ENCODE results near the gene UTF1. TPM values are rescaled to one million over a fixed set of nuclear protein-coding genes. Genes with fewer than 3 reads are reported as not detected.

UTF1 gene
- total RNA-seq, 1 donor from 2014 or later = not detected

DNA sequence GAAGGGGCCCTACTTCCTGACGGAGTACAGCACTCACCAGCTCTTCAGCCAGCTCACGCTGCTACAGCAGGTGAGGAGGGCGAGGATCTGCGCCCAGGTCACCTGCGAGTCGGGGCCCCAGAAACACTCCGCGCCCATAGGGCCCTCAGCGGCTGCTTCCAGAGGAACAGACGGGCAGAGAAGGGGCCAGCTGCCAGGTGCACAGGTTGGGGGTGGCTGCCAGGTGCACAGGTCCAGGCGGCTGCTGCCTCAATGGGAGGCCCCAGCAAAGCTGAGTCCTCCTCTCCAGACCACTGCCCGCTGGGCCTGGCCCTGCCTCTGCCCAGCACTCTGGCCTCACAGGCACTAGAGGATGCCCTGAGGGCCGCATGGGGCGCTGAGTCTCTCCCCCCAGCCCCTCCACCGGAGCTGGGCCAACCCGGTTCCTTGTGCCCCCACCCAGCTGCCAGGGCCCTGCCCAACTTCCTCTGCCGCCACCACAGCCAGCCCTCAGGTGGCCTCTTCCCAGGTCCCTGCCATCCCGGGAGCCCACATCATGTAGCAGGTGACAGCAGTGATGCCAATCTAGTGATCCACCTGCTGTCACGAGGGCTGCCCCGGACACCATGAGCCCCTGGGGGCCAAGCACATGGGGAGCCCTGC, 17.0 kb upstream of the UTF1 start:
- Histone ChIP-seq H3K27ac (no peak overlapping the region), H3K4me1 (no peaks in the 10 kb centered on the region), H3K9me3 (no peaks in the 10 kb centered on the region), H3K4me3 (no peak overlapping the region), H3K27me3 (no peaks in the 10 kb centered on the region), H3K36me3 (no peaks in the 10 kb centered on the region)
- no peak for DNase-seq (ENCODE audit: extremely low spot score in 2 of 2)
- intact Hi-C loops (cut with DNase I) = no loop called here
- TF ChIP-seq POLR2A (IDR thresholded peaks at IDR 0.05) = no peak
- TF ChIP-seq, protein P1, sequence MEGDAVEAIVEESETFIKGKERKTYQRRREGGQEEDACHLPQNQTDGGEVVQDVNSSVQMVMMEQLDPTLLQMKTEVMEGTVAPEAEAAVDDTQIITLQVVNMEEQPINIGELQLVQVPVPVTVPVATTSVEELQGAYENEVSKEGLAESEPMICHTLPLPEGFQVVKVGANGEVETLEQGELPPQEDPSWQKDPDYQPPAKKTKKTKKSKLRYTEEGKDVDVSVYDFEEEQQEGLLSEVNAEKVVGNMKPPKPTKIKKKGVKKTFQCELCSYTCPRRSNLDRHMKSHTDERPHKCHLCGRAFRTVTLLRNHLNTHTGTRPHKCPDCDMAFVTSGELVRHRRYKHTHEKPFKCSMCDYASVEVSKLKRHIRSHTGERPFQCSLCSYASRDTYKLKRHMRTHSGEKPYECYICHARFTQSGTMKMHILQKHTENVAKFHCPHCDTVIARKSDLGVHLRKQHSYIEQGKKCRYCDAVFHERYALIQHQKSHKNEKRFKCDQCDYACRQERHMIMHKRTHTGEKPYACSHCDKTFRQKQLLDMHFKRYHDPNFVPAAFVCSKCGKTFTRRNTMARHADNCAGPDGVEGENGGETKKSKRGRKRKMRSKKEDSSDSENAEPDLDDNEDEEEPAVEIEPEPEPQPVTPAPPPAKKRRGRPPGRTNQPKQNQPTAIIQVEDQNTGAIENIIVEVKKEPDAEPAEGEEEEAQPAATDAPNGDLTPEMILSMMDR (IDR thresholded peaks at IDR 0.05) = no peak
- no peak for TF ChIP-seq POLR2AphosphoS5 (IDR thresholded peaks at IDR 0.05; ENCODE audit: insufficient read depth in 1 of 2, low read depth in 1 of 2)

DNA sequence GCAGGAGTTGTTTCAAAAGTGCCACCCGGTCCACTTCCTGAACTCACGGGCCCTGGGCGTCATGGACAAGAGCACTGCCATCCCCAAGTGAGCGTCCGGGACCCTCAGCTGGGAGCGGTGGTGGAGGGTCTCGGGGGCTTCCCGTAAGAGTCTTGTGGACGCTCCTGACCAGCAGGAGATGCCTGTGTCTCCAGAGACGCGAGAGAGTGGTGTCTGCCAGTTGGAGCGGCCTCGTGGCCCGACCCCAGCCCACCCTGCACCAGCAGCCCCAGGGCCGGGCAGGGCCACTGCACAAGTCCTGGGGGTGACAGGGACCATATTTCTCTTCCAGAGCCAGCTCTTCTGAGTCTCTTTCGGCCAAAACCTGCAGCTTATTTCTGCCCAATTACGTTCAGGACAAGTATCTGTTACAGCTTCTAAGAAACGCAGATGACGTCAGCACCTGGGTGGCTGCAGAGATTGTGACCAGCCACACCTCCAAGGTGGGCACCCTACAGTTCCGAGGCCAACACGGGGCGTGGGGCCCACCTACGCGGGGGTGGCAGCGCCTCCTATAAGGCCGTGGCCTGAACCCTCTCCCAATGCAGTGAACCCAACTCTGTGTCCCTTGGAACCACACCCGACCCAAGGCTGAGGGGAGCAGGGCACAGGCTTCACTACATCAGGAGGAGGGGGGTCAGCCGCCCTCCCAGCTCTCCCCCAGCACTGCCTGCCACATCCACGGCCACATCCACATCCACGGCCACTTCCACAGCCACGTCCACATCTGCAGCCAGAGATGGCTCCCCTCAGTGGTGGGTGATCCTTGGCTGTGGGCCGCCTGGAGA, 16.2 kb upstream of the UTF1 start:
- Histone ChIP-seq H3K9me3 (no peaks in the 10 kb centered on the region), H3K4me1 (no peaks in the 10 kb centered on the region), H3K27me3 (no peaks in the 10 kb centered on the region), H3K27ac (no peak overlapping the region), H3K4me3 (no peak overlapping the region), H3K36me3 (no peaks in the 10 kb centered on the region)
- TF ChIP-seq POLR2AphosphoS5 (IDR thresholded peaks at IDR 0.05; ENCODE audit: insufficient read depth in 1 of 2, low read depth in 1 of 2) = no peak
- TF ChIP-seq POLR2A (IDR thresholded peaks at IDR 0.05) = no peak
- TF ChIP-seq, protein P1 (IDR thresholded peaks at IDR 0.05) = no peak
- DNase-seq (ENCODE audit: extremely low spot score in 2 of 2) = no peak
- intact Hi-C loops (cut with DNase I) = no loop called here

DNA sequence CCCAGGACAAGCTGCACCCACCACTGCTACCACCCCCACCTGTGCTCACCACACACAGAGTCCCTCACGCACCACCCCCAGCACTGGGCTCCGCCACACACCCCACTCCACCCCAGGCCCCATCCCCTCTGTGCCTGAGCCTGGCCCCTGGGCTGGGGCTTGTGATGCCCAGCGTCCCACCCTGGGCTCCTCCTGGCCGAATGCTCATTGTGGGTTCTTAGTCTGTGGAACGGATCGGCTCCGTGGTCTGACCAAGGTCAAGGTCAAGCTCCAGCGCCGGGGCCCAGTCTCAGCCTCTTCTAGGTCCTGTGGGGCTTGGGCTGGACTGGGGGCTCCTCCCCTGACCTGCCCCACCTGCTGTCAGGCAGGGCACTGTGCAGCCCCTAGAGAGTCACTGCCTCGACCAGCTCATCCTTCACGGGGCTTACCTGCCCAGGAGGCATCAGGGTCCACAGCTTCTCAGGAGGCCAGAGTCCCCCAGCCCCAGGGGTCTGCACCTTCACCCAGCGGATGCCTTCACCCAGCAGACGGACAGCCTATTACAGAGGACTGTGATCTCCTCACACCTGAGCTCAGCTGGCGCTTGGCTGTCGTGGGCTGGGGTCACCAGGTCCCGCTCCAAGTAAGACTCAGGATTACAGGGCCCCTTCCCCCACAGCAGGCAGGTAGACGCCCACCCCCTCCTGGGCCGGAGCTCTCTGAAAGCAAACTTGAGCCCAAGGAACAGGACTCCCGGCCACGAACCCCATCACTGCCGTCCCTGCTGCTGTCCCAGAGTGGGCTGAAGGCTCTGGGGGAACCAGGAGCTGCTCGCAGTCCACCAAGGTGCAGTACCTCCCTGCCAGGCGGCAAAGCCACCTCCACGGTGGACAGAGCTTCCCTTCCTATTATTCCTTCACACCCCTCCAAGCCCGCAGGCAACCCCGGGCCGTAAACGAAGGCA, 15.3 kb upstream of the UTF1 start:
- no peak for DNase-seq (ENCODE audit: extremely low spot score in 2 of 2)
- H3K9me3 ChIP-seq = no peaks in the 10 kb centered on the region
- no peak overlapping the region for H3K27ac ChIP-seq
- TF ChIP-seq POLR2AphosphoS5 (IDR thresholded peaks at IDR 0.05; ENCODE audit: insufficient read depth in 1 of 2, low read depth in 1 of 2) (no peak), POLR2A (IDR thresholded peaks at IDR 0.05) (no peak)
- TF ChIP-seq, protein P1 (IDR thresholded peaks at IDR 0.05) = no peak
- H3K36me3 ChIP-seq = no peaks in the 10 kb centered on the region
- intact Hi-C loops (cut with DNase I) = no loop called here
- no peaks in the 10 kb centered on the region for H3K4me1 ChIP-seq
- H3K4me3 ChIP-seq = no peak overlapping the region
- no peaks in the 10 kb centered on the region for H3K27me3 ChIP-seq

DNA sequence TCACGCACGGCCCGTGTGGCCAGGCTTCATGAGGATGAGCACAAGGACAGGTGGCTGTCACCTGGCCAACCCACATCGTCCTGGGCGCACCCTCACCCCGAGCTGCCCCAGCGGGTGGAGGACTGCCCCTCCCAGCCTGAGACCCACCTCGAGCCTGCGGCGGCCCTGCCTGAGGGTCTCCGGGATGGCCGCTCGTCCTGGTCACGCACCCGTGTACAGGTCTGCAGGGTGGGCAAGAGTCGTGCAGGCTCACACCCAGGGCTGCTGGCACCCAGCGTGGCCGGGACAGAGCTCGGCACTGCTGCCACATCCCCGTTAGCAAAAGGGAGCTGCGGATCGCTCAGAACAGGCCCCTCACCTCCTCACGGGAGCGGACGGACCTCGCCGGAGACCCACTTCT, 14.4 kb upstream of the UTF1 start:
- Histone ChIP-seq H3K9me3 (no peaks in the 10 kb centered on the region), H3K36me3 (no peaks in the 10 kb centered on the region), H3K27me3 (no peaks in the 10 kb centered on the region), H3K4me1 (no peaks in the 10 kb centered on the region), H3K4me3 (no peak overlapping the region), H3K27ac (no peak overlapping the region)
- no peak for TF ChIP-seq POLR2AphosphoS5 (IDR thresholded peaks at IDR 0.05; ENCODE audit: insufficient read depth in 1 of 2, low read depth in 1 of 2)
- no peak for TF ChIP-seq POLR2A (IDR thresholded peaks at IDR 0.05)
- TF ChIP-seq, protein P1 (IDR thresholded peaks at IDR 0.05) = no peak
- no peak for DNase-seq (ENCODE audit: extremely low spot score in 2 of 2)
- intact Hi-C loops (cut with DNase I) = no loop called here

Data from vagina (tissue), 2 donors.